Motor neuron (in vitro differentiated cells): ENCODE data around the gene CAPRIN1. TPM values are rescaled to one million over a fixed set of nuclear protein-coding genes. Genes with fewer than 3 reads are reported as not detected.
A peak's percentile ranks its signal among the peaks of the same experiment; 100 is the strongest.

Experiments
- ATAC-seq, 8 experiments: fragments of 200-7000 bp; cut with Tn5 transposase; replicated peaks in 6 of 8; 2 replicates each; pipeline ENCODE4 v1.8.0; 2021; ENCODE audit warnings: mild to moderate bottlenecking in 8 of 8, moderate library complexity in 8 of 8
- H3K27ac ChIP-seq, 2 donors: fragments of 250-450 bp; sonication (Bioruptor Pico); 2 replicates each; pipeline ENCODE4 v1.9.0; 2021; ENCODE audit warnings: antibody characterized with exemption in 2 of 2, mild to moderate bottlenecking in 2 of 2, moderate library complexity in 1 of 2
- H3K4me1 ChIP-seq, 2 donors: fragments of 250-450 bp; sonication (Bioruptor Pico); replicated peaks in 1 of 2; 2 replicates each; pipeline ENCODE4 v1.6.1; 2021; ENCODE audit warnings: antibody characterized with exemption in 2 of 2, mild to moderate bottlenecking in 2 of 2, moderate library complexity in 1 of 2
- H3K4me3 ChIP-seq, 5 donors: fragments of 250-450 bp; sonication (Bioruptor Pico); 2 replicates each; pipeline ENCODE4 v1.9.0; 2021; ENCODE audit warnings: antibody characterized with exemption in 5 of 5, mild to moderate bottlenecking in 5 of 5, moderate library complexity in 4 of 5
- WGBS, 10 experiments: fragments of 450-650 bp; shearing (Covaris generic); methylation state at CpG; one replicate each; pipeline ENCODE4 v1.0.0; 2022; 5-methylcytosine and 5-hydroxymethylcytosine counted together
- in situ Hi-C, 9 experiments: fragments of 400-800 bp; cut with MboI; loops; one replicate each; pipeline ENCODE4 v1.15.0; 2021; ENCODE audit warnings: low sequenced_read_pairs in 9 of 9, low pct_unique_long_range_greater_than_20kb in 2 of 9; ENCODE audit not compliant: unreplicated experiment in 9 of 9
- total RNA-seq, 8 experiments: library from RNA; unstranded; fragments of 300-600 nt; gene quantifications; 2 replicates each; pipeline versions ENCODE4 v1.2.3 to v1.2.4, GENCODE V29; 2022

The CAPRIN1 gene
- total RNA-seq, 8 experiments from 2014 or later: 181 to 382 (median 230) TPM

DNA sequence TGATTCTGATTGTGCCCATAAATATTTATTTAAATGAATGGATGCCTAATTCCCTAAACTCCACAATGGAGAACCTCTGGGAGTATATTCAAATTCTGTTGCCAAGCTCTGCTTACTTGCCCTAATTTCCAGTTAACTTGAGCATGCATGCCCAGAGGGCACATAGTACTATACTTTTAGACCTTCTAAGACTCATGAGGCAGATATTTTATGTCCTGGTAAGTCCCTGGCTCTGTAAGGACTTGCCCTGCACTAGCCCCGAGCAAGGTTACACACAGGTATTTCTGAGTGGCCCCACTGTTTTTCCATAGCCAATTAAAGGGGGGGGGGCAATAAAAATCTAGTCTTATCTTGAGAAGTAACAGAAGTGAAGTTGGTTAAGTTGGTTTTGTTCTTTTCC, 21.1 kb upstream of the CAPRIN1 start:
- in situ Hi-C loops: no loop called here
- peak in 3 of 8 experiments; percentile 56 to 90 (median 74) for ATAC-seq
- H3K27ac ChIP-seq: no peak overlapping the region
- WGBS, 10 experiments: 40 to 100% (median 80%) methylated on average over 1 of the region's 1 CpG; no CpG with 5 or more reads in 5 of the 10 experiments
- no peak overlapping the region for H3K4me3 ChIP-seq
- peaks cover 0 to 8% of the 10 kb centered on the region in 2 donors for H3K4me1 ChIP-seq

DNA sequence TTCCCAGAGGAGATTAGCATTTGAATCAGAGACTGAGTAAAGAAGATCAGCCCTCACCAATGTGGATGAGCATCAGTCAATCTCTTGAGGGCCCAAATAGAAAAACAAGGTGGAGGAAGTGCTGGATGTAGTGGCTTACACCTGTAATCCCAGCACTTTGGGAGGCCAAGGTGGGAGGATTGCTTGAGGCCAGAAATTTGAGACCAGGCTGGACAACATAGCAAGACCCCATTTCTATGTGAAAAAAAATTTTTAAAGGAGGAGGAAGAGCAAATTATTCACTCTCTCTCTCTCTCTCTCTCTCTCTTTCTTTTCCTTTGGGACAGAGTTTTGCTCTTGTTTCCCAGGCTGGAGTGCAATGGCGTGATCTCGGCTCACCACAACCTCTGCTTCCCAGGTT, 18.1 kb upstream of the CAPRIN1 start:
- 100% methylated on average over 1 to 2 of the region's 2 CpGs; no CpG with 5 or more reads in 7 of the 10 experiments for WGBS, 10 experiments
- H3K4me1 ChIP-seq: peaks cover 0 to 5% of the 10 kb centered on the region in 2 donors
- no peak for ATAC-seq

DNA sequence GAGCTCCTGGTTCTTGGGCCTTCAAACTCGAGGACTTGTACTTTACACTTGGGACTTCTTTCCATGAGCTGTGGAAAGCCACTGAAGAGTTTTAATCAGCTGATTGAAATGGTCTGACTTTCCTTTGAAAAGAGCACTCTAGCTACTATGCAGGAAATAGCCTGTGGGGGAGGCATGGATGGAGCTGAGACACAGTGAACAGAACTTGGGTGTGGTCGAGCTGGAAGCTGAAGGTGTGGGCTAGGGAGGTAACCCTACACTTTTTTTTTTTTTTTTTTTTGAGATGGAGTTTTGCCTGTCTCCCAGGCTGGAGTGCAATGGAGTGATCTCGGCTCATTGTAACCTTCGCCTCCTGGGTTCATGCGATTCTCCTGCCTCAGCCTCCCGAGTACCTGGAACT, 17.5 kb upstream of the CAPRIN1 start:
- H3K27ac ChIP-seq: no peak overlapping the region
- H3K4me3 ChIP-seq: no peak overlapping the region
- H3K4me1 ChIP-seq: peaks cover 0 to 5% of the 10 kb centered on the region in 2 donors
- 0 to 100% (median 81%) methylated on average over 1 to 6 of the region's 6 CpGs; no CpG with 5 or more reads in 3 of the 10 experiments for WGBS, 10 experiments
- in situ Hi-C loops: no loop called here
- ATAC-seq: peak in 2 of 8 experiments; percentile 28 to 52

More for the DNA sequence above, 18.1 kb upstream of the CAPRIN1 start:
- in situ Hi-C loops: no loop called here
- H3K4me3 ChIP-seq: no peak overlapping the region
- H3K27ac ChIP-seq: no peak overlapping the region

- in situ Hi-C loops: no loop called here
- ATAC-seq: peak in 2 of 8 experiments; percentile 15 to 62
- 0 to 100% (median 60%) methylated on average over 1 of the region's 1 CpG; no CpG with 5 or more reads in 7 of the 10 experiments for WGBS, 10 experiments
Observed at GRCh38 chr11:34036456-34036855, 15.1 kb upstream of the CAPRIN1 start.

DNA sequence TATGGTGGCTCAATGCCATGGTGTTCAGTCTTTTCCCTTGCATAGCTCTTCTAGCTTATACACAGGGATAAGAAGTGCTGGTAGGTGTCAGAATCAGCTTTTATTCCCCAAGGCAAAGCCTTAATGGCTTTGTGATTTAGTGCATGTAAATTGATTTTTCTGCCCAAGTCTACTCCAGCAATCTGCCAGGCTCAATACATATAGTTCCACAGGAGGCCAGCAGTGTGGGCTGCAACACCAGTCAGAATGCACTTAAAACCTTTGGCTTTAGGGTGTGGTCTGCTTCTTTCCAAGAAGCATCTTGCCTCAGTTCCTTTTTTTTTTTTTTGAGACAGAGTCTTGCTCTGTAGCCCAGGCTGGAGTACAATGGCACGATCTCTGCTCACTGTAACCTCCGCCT, 14.5 kb upstream of the CAPRIN1 start:
- in situ Hi-C loops: no loop called here
- peak; percentile 37 to 88 (median 62) for ATAC-seq
- H3K27ac ChIP-seq: no peak overlapping the region
- peaks cover 0 to 5% of the 10 kb centered on the region in 2 donors for H3K4me1 ChIP-seq
- no peak overlapping the region for H3K4me3 ChIP-seq
- WGBS, 10 experiments: 67 to 100% (median 100%) methylated on average over 1 of the region's 2 CpGs; no CpG with 5 or more reads in 7 of the 10 experiments

More at GRCh38 chr11:34036456-34036855, 15.1 kb upstream of the CAPRIN1 start:
- no peak overlapping the region for H3K27ac ChIP-seq
- no peak overlapping the region for H3K4me3 ChIP-seq
- H3K4me1 ChIP-seq: peaks cover 0 to 5% of the 10 kb centered on the region in 2 donors

GRCh38 chr11:34040571-34040970, 11.0 kb upstream of the CAPRIN1 start:
- no peak overlapping the region for H3K27ac ChIP-seq
- ATAC-seq: no peak
- peaks cover 5 to 10% of the 10 kb centered on the region in 2 donors for H3K4me1 ChIP-seq
- in situ Hi-C loops: no loop called here
- WGBS, 10 experiments: 33 to 98% (median 89%) methylated on average over 1 to 10 of the region's 11 CpGs; no CpG with 5 or more reads in 4 of the 10 experiments
- no peak overlapping the region for H3K4me3 ChIP-seq

- H3K27ac ChIP-seq: peak overlapping the region; percentile 65
- ATAC-seq: peak; percentile 85 to 100 (median 96)
- in situ Hi-C loops: no loop called here
- WGBS, 10 experiments: 36 to 88% (median 61%) methylated on average over 3 to 22 of the region's 27 CpGs
- no peak overlapping the region for H3K4me3 ChIP-seq
- H3K4me1 ChIP-seq: peaks cover 5% of the 10 kb centered on the region in 2 donors
Observed at GRCh38 chr11:34044664-34045485, 6.7 kb upstream of the CAPRIN1 start.

DNA sequence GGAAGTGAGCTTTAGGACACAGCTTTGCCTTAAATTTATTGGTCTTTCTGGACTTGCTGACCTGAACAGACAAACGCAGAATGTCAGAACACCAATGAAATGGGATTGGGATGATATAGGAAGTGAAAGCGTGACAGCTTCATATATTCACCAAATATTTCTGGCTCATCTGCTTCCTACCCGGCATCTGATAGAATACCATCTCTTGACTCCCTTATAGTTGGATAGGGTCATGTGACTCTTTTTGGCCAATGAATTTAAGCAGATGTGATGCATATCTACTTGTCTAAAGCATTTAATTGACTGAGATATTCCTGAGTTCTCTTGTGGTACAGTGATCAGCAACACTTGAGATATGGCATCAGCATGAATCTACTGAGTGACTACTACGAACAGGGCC, 2.5 kb upstream of the CAPRIN1 start:
- Histone ChIP-seq H3K4me3 (no peak overlapping the region), H3K4me1 (peaks cover 14% of the 10 kb centered on the region in 2 donors), H3K27ac (no peak overlapping the region)
- in situ Hi-C loops: no loop called here
- WGBS, 10 experiments: 48 to 100% (median 83%) methylated on average over 1 to 4 of the region's 4 CpGs
- no peak for ATAC-seq

DNA sequence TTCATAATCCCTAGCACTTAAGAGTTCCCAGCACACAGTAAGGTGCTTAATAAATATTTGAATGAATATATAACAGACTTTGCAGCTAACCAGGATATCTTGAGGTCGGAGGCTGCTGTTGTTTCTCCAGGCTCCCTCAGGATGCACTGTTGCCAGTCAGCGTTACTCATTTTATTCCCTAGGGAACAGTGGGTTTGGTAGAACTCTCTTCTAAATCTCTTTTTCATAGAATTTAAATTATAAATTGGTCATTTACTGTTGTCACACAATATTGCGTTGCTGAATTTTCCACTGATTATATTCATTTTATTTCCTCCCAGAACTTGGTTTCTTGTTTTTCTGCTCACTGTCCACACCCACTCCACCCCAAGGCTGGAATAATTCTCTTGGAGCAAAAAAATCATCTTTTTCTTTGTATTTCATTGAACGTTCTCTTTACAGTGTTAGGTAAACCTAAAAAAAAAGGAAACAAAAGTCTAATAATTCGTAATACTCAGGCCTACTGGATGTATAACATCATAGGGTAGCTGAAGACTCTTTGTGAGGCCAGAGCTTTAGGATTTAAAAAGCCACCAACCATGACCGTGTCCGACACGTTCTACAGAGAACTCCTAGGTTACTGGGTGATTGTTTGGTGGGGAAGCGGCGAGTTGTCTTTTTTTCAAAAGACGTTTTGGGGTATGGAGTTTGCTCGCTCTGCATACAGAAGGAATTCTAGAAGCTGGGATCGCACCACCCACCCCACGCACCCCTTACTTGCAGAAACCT, 766 bp upstream of the CAPRIN1 start:
- Histone ChIP-seq H3K4me1 (peaks cover 15 to 21% of the 10 kb centered on the region in 2 donors), H3K27ac (peak overlapping the region; percentile 99 to 100), H3K4me3 (peak overlapping the region; percentile 85 to 96 (median 91))
- WGBS, 10 experiments: 0 to 58% (median 35%) methylated on average over 3 to 10 of the region's 14 CpGs
- peak; percentile 2 to 14 (median 6) for ATAC-seq
- in situ Hi-C loops: no loop called here

DNA sequence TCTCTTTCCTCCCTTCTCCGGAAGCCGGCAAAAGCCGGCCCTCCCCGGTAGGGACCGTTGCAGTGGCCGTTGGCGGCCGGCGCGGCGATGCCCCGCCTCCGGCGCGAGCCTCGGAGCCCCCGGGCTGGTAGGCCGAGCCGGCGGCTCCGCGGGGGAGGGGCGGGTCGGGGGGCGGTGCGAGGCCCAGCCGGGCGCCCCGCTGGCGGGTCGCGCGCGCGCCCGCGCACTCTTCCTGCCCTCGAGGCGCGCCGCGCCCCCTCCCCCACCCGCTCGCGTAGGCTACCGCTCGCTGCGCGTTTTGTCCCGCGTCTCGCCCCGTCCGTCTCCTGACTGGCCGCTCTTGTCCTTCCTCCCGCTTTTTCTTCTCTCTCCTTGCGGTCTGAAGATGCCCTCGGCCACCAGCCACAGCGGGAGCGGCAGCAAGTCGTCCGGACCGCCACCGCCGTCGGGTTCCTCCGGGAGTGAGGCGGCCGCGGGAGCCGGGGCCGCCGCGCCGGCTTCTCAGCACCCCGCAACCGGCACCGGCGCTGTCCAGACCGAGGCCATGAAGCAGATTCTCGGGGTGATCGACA, 591 bp downstream of the CAPRIN1 start:
- no CpG with 5 or more reads among the region's 82 CpGs for WGBS, 10 experiments
- peak overlapping the region; percentile 85 to 96 (median 91) for H3K4me3 ChIP-seq
- H3K27ac ChIP-seq: peak overlapping the region; percentile 99 to 100
- peaks cover 15 to 33% of the 10 kb centered on the region in 2 donors for H3K4me1 ChIP-seq
- peak; percentile 51 to 83 (median 78) for ATAC-seq
- in situ Hi-C loops: no loop called here

- WGBS, 10 experiments: 0 to 3% (median 0%) methylated on average over 2 to 14 of the region's 40 CpGs; no CpG with 5 or more reads in 5 of the 10 experiments
Observed at GRCh38 chr11:34052608-34053160, 1.2 kb downstream of the CAPRIN1 start.

DNA sequence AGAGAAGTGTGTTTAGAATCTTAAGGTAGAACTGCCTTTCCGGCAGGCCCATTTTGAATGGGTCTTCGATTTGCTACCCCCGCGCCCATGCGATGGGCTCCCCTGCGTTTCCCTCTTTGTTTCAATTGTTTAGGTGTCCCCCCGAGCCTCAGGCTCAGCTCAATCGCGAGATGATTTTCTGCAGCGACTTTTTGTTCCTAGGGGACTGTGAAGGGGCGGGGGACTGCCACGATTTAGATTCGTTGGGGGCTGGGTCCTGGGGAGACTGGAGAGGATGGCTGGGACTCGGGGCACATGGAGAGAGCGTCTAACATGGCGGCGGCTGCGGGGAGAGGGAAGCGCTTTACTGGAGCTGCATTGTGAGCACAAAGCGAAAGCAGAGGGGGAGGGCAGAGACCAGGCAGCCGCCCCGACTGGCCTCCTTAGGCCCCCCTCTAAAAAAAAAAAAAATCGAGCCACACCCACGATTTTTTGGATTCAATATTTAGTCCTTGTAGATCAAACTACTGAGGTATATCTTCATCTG, 1.7 kb downstream of the CAPRIN1 start:
- ATAC-seq: peak in 6 of 8 experiments; percentile 4 to 48 (median 20)
- peak overlapping the region; percentile 99 to 100 for H3K27ac ChIP-seq
- H3K4me3 ChIP-seq: peak overlapping the region; percentile 85 to 96 (median 91)
- in situ Hi-C loops: no loop called here
- peaks cover 15 to 35% of the 10 kb centered on the region in 2 donors for H3K4me1 ChIP-seq
- 0 to 2% (median 0%) methylated on average over 2 to 16 of the region's 24 CpGs; no CpG with 5 or more reads in 2 of the 10 experiments for WGBS, 10 experiments

More at GRCh38 chr11:34052608-34053160, 1.2 kb downstream of the CAPRIN1 start:
- Histone ChIP-seq H3K4me1 (peaks cover 15 to 35% of the 10 kb centered on the region in 2 donors), H3K4me3 (peak overlapping the region; percentile 85 to 96 (median 91)), H3K27ac (peak overlapping the region; percentile 99 to 100)
- ATAC-seq: no peak
- in situ Hi-C loops: no loop called here
